ENCODE measurements around the gene H1-8. TPM values are rescaled to one million over a fixed set of nuclear protein-coding genes. Genes with fewer than 3 reads are reported as not detected.

Gene H1-8
- polyA plus RNA-seq, 4 donors: not detected

GRCh38 chr3:129558772-129559564 is 16.0 kb downstream of the H1-8 start:
- Histone ChIP-seq H3K4me3 (ENCODE audit: low read depth in 1 of 3, low read length in 3 of 3) (no peak overlapping the region), H3K9me3 (ENCODE audit: control insufficient read depth in 2 of 2, insufficient read depth in 1 of 2, low read depth in 1 of 2, low read length in 1 of 2) (no peaks in the 10 kb centered on the region), H3K27me3 (ENCODE audit: control insufficient read depth in 3 of 3, insufficient read depth in 3 of 3, low read length in 3 of 3) (no peaks in the 10 kb centered on the region), H3K27ac (ENCODE audit: low read depth in 1 of 3, low read length in 2 of 3) (peak overlapping the region in 1 of 3 donors; percentile 28), H3K4me1 (ENCODE audit: control insufficient read depth in 3 of 3, insufficient read depth in 2 of 3, low read depth in 1 of 3, low read length in 2 of 3) (peaks cover 0 to 27% (median 0%) of the 10 kb centered on the region in 3 donors), H3K36me3 (ENCODE audit: control insufficient read depth in 3 of 3, insufficient read depth in 2 of 3, low read depth in 1 of 3, low read length in 3 of 3) (peaks cover 0 to 68% (median 0%) of the 10 kb centered on the region in 3 donors)
- DNase-seq (no peak), FAIRE-seq (no peak)
- 62 to 68% (median 66%) methylated on average over 11 of the region's 11 CpGs for WGBS, 3 donors

GRCh38 chr3:129559565-129560079 is 16.6 kb downstream of the H1-8 start:
- no peaks in the 10 kb centered on the region for H3K27me3 ChIP-seq (ENCODE audit: control insufficient read depth in 3 of 3, insufficient read depth in 3 of 3, low read length in 3 of 3)
- H3K27ac ChIP-seq (ENCODE audit: low read depth in 1 of 3, low read length in 2 of 3): peak overlapping the region in 2 of 3 donors; percentile 14 to 84
- H3K36me3 ChIP-seq (ENCODE audit: control insufficient read depth in 3 of 3, insufficient read depth in 2 of 3, low read depth in 1 of 3, low read length in 3 of 3): peaks cover 0 to 73% (median 0%) of the 10 kb centered on the region in 3 donors
- H3K4me3 ChIP-seq (ENCODE audit: low read depth in 1 of 3, low read length in 3 of 3): no peak overlapping the region
- no peaks in the 10 kb centered on the region for H3K9me3 ChIP-seq (ENCODE audit: control insufficient read depth in 2 of 2, insufficient read depth in 1 of 2, low read depth in 1 of 2, low read length in 1 of 2)
- FAIRE-seq (no peak), DNase-seq (no peak)
- WGBS, 3 donors: 78 to 87% (median 85%) methylated on average over 20 of the region's 20 CpGs
- peaks cover 0 to 27% (median 0%) of the 10 kb centered on the region in 3 donors for H3K4me1 ChIP-seq (ENCODE audit: control insufficient read depth in 3 of 3, insufficient read depth in 2 of 3, low read depth in 1 of 3, low read length in 2 of 3)

- no peaks in the 10 kb centered on the region for H3K9me3 ChIP-seq (ENCODE audit: control insufficient read depth in 2 of 2, insufficient read depth in 1 of 2, low read depth in 1 of 2, low read length in 1 of 2)
- WGBS, 3 donors: 68 to 77% (median 76%) methylated on average over 16 of the region's 16 CpGs
- DNase-seq (peak in 1 of 2 donors; percentile 30), FAIRE-seq (no peak)
- H3K4me3 ChIP-seq (ENCODE audit: low read depth in 1 of 3, low read length in 3 of 3): no peak overlapping the region
- H3K4me1 ChIP-seq (ENCODE audit: control insufficient read depth in 3 of 3, insufficient read depth in 2 of 3, low read depth in 1 of 3, low read length in 2 of 3): peaks cover 0 to 27% (median 0%) of the 10 kb centered on the region in 3 donors
- peak overlapping the region in 2 of 3 donors; percentile 14 to 84 for H3K27ac ChIP-seq (ENCODE audit: low read depth in 1 of 3, low read length in 2 of 3)
- peaks cover 0 to 73% (median 0%) of the 10 kb centered on the region in 3 donors for H3K36me3 ChIP-seq (ENCODE audit: control insufficient read depth in 3 of 3, insufficient read depth in 2 of 3, low read depth in 1 of 3, low read length in 3 of 3)
- H3K27me3 ChIP-seq (ENCODE audit: control insufficient read depth in 3 of 3, insufficient read depth in 3 of 3, low read length in 3 of 3): no peaks in the 10 kb centered on the region
These were observed 17.4 kb downstream of the H1-8 start for GRCh38 chr3:129560269-129560787.

GRCh38 chr3:129560911-129561594 is 18.1 kb downstream of the H1-8 start:
- H3K27ac ChIP-seq (ENCODE audit: low read depth in 1 of 3, low read length in 2 of 3): peak overlapping the region in 2 of 3 donors; percentile 36 to 84
- no peaks in the 10 kb centered on the region for H3K9me3 ChIP-seq (ENCODE audit: control insufficient read depth in 2 of 2, insufficient read depth in 1 of 2, low read depth in 1 of 2, low read length in 1 of 2)
- peaks cover 0 to 27% (median 0%) of the 10 kb centered on the region in 3 donors for H3K4me1 ChIP-seq (ENCODE audit: control insufficient read depth in 3 of 3, insufficient read depth in 2 of 3, low read depth in 1 of 3, low read length in 2 of 3)
- DNase-seq (peak in 1 of 2 donors; percentile 55), FAIRE-seq (no peak)
- peaks cover 0 to 73% (median 0%) of the 10 kb centered on the region in 3 donors for H3K36me3 ChIP-seq (ENCODE audit: control insufficient read depth in 3 of 3, insufficient read depth in 2 of 3, low read depth in 1 of 3, low read length in 3 of 3)
- H3K4me3 ChIP-seq (ENCODE audit: low read depth in 1 of 3, low read length in 3 of 3): no peak overlapping the region
- no peaks in the 10 kb centered on the region for H3K27me3 ChIP-seq (ENCODE audit: control insufficient read depth in 3 of 3, insufficient read depth in 3 of 3, low read length in 3 of 3)
- WGBS, 3 donors: 42 to 55% (median 52%) methylated on average over 15 to 18 of the region's 18 CpGs

GRCh38 chr3:129561619-129562248 is 18.8 kb downstream of the H1-8 start:
- H3K27me3 ChIP-seq (ENCODE audit: control insufficient read depth in 3 of 3, insufficient read depth in 3 of 3, low read length in 3 of 3): no peaks in the 10 kb centered on the region
- no peak overlapping the region for H3K4me3 ChIP-seq (ENCODE audit: low read depth in 1 of 3, low read length in 3 of 3)
- peak overlapping the region in 2 of 3 donors; percentile 28 to 84 for H3K27ac ChIP-seq (ENCODE audit: low read depth in 1 of 3, low read length in 2 of 3)
- 80 to 96% (median 92%) methylated on average over 18 of the region's 18 CpGs for WGBS, 3 donors
- no peaks in the 10 kb centered on the region for H3K9me3 ChIP-seq (ENCODE audit: control insufficient read depth in 2 of 2, insufficient read depth in 1 of 2, low read depth in 1 of 2, low read length in 1 of 2)
- peaks cover 0 to 27% (median 0%) of the 10 kb centered on the region in 3 donors for H3K4me1 ChIP-seq (ENCODE audit: control insufficient read depth in 3 of 3, insufficient read depth in 2 of 3, low read depth in 1 of 3, low read length in 2 of 3)
- DNase-seq: no peak
- peaks cover 0 to 71% (median 0%) of the 10 kb centered on the region in 3 donors for H3K36me3 ChIP-seq (ENCODE audit: control insufficient read depth in 3 of 3, insufficient read depth in 2 of 3, low read depth in 1 of 3, low read length in 3 of 3)
- FAIRE-seq: no peak

GRCh38 chr3:129562803-129563202 is 19.8 kb downstream of the H1-8 start:
- Histone ChIP-seq H3K27ac (ENCODE audit: low read depth in 1 of 3, low read length in 2 of 3) (no peak overlapping the region), H3K36me3 (ENCODE audit: control insufficient read depth in 3 of 3, insufficient read depth in 2 of 3, low read depth in 1 of 3, low read length in 3 of 3) (peaks cover 0 to 72% (median 0%) of the 10 kb centered on the region in 3 donors), H3K4me3 (ENCODE audit: low read depth in 1 of 3, low read length in 3 of 3) (no peak overlapping the region), H3K27me3 (ENCODE audit: control insufficient read depth in 3 of 3, insufficient read depth in 3 of 3, low read length in 3 of 3) (no peaks in the 10 kb centered on the region), H3K9me3 (ENCODE audit: control insufficient read depth in 2 of 2, insufficient read depth in 1 of 2, low read depth in 1 of 2, low read length in 1 of 2) (no peaks in the 10 kb centered on the region), H3K4me1 (ENCODE audit: control insufficient read depth in 3 of 3, insufficient read depth in 2 of 3, low read depth in 1 of 3, low read length in 2 of 3) (peaks cover 0 to 27% (median 0%) of the 10 kb centered on the region in 3 donors)
- 85 to 92% (median 88%) methylated on average over 16 to 19 of the region's 19 CpGs for WGBS, 3 donors
- DNase-seq: no peak
- no peak for FAIRE-seq

GRCh38 chr3:129563332-129563731 is 20.4 kb downstream of the H1-8 start:
- H3K27ac ChIP-seq (ENCODE audit: low read depth in 1 of 3, low read length in 2 of 3): no peak overlapping the region
- FAIRE-seq: no peak
- WGBS, 3 donors: 89 to 92% (median 91%) methylated on average over 12 of the region's 12 CpGs

More at GRCh38 chr3:129563332-129563731, 20.4 kb downstream of the H1-8 start:
- no peaks in the 10 kb centered on the region for H3K9me3 ChIP-seq (ENCODE audit: control insufficient read depth in 2 of 2, insufficient read depth in 1 of 2, low read depth in 1 of 2, low read length in 1 of 2)
- peaks cover 0 to 27% (median 0%) of the 10 kb centered on the region in 3 donors for H3K4me1 ChIP-seq (ENCODE audit: control insufficient read depth in 3 of 3, insufficient read depth in 2 of 3, low read depth in 1 of 3, low read length in 2 of 3)
- peaks cover 0 to 67% (median 0%) of the 10 kb centered on the region in 3 donors for H3K36me3 ChIP-seq (ENCODE audit: control insufficient read depth in 3 of 3, insufficient read depth in 2 of 3, low read depth in 1 of 3, low read length in 3 of 3)
- no peak for DNase-seq
- no peak overlapping the region for H3K4me3 ChIP-seq (ENCODE audit: low read depth in 1 of 3, low read length in 3 of 3)
- no peaks in the 10 kb centered on the region for H3K27me3 ChIP-seq (ENCODE audit: control insufficient read depth in 3 of 3, insufficient read depth in 3 of 3, low read length in 3 of 3)

Data from small intestine (tissue), 7 donors.